Measurements from ENCODE around the gene PLXNA2.

PLXNA2 gene

DNA sequence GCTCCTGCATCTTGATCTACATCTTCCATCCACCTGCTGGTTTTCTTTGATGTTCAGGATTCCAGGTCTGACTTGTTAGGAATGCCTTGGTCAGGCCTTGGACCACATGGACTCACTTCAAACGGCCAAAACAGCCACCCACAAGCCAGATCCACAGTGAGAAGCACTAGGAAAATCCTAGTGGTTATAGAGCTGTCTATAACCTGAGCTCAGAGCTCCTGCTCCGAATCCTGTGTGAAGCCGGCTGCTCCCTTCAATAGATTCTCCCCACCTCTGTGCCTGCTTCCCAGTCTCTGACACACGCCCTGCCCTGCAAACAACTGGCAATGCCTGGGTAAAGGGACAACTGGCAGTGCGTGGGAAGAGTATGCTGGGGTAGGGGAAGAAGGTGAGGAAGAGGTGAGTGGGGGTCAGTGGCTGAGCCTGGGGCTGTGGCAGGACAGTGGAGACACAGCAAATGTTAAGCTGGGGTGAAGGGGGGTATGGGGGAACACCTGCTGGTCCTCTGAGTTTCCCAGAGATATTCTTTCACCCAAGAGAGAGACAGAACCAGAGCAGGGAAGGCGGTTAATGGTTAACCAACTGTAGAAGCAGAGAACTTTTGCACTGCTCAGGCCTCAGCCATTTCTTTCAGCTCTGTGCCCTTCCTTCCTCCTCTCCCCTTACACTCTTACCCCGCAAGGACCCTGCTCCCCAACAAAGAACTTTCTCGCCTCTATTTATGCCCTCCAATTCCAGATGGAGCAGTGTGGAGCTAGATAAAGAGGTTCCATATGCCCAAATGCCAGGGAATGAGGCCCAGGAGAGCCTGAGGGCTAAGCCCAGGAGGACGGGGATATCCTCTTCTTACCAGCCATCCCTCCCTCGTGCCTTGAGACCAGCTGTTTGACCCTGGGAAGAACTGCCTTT, 4.5 kb downstream of the PLXNA2 start:
- DNase-seq, result no peak

- DNase-seq, result peak; percentile 24
Measured at GRCh38 chr1:208238710-208239472, 5.3 kb downstream of the PLXNA2 start.

GRCh38 chr1:208237241-208237640, 6.9 kb downstream of the PLXNA2 start:
- no peak for DNase-seq

- no peak for DNase-seq
Measured at GRCh38 chr1:208235982-208236761, 8.0 kb downstream of the PLXNA2 start.

DNA sequence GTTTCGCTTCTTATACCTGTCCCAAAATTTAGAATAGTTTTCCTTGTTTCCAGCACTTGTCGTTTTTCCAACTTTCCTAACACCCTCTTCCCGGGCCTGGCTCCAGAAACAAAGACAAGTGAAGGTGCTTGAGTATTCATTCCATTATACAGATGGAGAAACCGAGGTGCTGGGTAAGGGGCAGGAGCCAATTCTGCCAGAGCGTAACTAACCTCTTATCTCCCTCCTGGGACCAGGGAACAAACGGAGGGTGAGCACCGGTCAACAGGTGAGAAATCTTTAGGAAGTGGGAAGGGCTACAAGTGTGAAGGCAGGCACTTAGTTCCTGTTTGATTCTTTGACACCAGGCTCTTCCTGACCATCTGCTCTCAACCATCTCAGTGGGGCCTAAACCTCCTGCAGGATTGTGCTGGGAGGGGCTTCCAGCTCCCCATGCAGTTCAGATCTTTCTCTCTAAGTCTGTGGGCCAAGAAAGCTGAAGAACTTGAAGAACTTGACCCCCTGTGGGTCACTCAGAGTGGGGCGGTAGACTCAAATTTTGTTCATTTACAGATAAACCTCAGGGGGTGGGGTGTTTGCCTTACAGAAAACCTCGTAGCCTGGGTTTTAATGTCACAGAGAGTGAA, 8.7 kb downstream of the PLXNA2 start:
- no peak for DNase-seq

- DNase-seq, result no peak
Measured at GRCh38 chr1:208234721-208235120, 9.5 kb downstream of the PLXNA2 start.

DNA sequence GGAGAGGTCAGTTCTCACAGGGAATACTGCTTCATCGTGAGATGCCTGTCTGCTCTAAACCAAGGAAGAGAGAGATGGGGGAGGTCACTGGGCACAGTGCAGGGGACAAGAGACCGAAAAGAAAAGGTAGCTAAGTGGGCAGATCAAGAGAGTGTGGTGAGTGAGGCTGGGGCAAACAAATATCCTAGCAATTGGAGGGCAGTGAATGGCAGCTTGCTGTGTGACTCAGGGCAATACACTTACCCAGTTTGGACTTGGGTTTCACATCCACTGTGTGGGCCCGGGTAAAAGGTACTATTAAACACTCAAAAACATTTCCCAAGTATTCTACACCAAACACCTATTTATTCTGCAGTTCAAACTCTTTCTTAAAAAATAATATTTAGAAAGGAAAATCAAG, 10.2 kb downstream of the PLXNA2 start:
- DNase-seq, result peak; percentile 58

DNA sequence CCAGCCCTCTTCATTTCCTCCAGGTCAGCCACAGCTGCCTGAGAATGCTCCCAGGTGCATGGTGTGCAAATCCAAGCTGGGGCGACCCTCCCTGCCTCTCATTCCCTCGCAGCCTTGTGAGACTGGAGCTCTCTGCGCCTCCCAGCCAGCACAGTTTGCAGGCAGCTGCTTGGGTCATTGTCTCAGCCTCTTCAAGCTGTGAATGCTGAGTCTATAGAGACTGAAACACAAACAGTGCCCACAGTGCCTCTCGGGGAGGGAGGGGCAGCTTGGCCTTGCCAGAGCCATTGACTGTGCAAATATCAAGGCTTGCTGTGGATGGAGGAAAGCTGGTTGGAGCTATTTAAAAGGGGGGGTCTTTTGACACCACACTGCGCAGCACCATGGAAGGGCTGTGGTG, 10.6 kb downstream of the PLXNA2 start:
- peak; percentile 97 for DNase-seq

DNA sequence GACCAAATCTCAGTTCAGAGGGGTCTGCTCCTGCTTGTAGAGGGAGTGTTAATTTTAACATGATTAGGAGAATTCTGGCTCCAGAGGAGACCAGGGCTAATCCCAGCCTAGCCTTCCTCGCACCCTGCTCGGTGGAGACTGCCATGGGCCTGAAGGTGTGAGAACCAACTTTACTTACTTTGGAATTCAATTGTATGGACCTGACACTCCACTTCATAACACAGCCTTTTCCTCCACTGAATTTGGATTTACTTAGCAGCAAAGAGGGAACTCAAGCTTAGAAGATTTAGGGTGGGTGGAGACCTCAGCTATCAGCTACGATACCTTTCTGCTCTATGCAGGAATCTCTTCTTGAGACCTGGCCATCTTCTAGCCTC, 11.5 kb downstream of the PLXNA2 start:
- no peak for DNase-seq

GRCh38 chr1:208231881-208232661, 12.1 kb downstream of the PLXNA2 start:
- peak; percentile 33 for DNase-seq

- no peak for DNase-seq
Measured at GRCh38 chr1:208230668-208231529, 13.3 kb downstream of the PLXNA2 start.

DNA sequence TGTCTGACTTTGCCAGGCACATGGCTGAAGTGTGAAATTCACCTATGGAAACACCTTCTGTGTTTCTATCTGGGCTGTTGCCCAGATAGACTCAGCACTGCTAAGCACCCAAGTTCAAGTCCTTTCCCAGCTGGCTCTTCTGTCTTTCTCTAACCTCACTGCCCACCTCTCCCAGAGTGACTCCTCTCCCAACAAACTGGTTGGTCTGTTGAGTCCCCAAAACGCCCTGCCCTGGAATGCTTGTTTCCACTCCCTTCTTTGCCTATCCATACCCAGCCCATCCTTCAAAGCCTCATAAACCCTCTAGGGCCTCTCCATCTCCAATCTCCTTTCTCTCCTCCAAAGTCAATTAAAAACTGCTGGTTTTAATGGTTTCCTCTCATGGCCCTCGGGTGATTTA, 15.6 kb downstream of the PLXNA2 start:
- DNase-seq, result no peak

- no peak for DNase-seq
Measured at GRCh38 chr1:208228026-208228425, 16.2 kb downstream of the PLXNA2 start.

DNA sequence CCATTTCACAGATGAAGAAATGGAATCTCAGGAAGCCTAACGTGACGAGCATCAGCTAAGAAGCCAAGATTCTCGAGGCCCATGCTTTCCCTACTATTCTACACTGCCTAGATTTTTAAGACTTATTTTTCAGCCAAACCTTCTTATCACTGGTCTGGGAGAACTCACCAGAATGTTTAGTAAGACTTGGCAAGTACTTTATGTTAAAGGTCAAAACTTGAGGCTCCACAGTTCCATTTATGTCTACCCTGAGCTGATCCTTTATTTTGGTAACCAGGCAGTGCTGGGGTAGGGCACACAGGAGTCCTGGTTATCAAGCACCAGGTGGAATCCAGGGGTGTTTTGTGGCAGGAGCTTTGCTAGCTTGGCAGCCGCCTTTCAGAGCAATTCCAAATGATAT, 16.8 kb downstream of the PLXNA2 start:
- no peak for DNase-seq

DNA sequence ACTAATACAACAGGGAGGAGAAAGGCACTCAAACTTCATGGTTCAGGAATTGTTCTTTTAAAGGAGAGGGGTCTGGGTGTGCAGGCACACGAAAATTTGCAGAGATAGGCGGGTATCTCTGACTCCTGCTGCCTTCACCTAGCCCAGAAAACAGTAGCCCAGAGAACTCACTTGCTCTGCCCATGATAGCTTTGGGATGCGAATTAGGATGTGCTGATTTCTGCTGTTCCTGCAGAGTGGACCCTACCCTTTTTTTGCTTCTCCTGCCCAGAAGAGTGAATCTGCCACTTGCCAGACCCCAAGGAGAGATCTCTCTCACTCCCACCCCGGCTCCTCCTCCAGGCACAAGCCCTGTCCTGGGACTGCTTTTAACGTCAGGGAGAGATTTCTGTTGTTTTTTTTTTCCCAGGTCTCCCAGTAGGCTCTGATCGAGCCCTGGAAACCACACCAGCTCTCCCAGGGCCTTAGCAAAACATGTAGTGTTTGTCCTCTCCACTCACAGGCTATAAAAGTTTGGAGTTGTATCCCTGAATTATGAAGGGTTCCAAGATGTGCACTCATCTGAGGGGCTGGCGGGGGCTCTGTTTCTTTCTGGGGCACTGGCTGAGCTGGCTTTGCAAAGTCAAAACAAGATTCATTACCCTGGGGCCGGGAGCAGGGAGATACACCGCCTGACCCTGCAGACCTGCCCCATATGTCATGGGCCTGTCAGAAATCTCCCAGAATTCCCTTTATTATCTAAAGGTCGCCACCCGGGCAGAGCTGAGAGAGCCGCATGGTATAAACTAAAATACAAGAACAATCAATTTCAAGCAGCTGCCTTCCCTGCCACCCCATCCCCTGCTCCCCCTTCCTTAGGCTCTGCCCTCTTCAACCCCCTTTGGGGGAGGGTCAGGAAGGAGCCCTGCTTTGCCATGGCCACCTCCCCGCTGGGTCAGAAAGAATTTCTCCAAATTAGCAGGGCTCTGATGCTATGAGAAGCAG, 17.9 kb downstream of the PLXNA2 start:
- no peak for DNase-seq

GRCh38 chr1:208224192-208224713, 19.9 kb downstream of the PLXNA2 start:
- no peak for DNase-seq

DNA sequence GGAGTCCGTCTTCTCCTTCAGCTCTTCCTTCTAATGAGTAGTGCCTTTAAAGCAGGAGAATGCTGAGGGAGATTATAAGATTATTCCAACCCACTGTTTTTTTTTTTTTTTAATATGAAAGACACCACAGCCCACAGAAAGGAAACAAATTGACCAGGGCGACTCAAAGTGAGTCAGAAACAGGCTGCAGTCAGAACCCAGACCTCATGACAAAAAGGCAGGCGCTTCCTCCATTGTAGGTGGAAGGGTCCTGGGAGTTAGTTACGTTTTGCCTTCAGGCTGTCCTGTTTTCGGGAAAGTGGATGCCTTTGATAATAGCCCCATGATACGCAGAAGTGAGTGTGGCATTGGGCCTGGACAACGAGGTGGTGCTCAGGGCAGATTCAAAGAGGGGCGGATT, 21.0 kb downstream of the PLXNA2 start:
- DNase-seq, result no peak

GRCh38 chr1:208222376-208223126, 21.6 kb downstream of the PLXNA2 start:
- no peak for DNase-seq

DNA sequence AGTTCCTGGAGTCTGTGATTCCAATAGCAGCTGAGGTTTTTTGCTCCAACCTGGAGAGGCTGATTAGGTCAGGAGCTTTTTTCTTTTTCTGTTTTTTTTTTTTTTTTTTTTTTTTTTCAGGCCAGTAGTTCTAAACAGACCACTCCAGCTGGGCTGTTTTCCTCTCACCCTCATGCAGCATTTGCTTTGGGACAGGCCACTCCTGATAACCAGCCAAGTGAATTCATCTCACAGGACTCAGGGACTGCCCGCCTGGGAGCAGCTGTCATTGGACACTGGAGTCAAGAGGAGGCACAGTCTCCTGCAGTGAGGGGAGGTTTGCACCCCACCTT, 22.9 kb downstream of the PLXNA2 start:
- DNase-seq, result no peak
